Measurements from ENCODE around the gene ENTPD2. TPM values are rescaled to one million over a fixed set of nuclear protein-coding genes. Genes with fewer than 3 reads are reported as not detected.
A peak's percentile ranks its signal among the peaks of the same experiment; 100 is the strongest.

The ENTPD2 gene
- total RNA-seq, 4 donors from 2014 or later = 10.1 to 14.7 (median 12.1) TPM

DNA sequence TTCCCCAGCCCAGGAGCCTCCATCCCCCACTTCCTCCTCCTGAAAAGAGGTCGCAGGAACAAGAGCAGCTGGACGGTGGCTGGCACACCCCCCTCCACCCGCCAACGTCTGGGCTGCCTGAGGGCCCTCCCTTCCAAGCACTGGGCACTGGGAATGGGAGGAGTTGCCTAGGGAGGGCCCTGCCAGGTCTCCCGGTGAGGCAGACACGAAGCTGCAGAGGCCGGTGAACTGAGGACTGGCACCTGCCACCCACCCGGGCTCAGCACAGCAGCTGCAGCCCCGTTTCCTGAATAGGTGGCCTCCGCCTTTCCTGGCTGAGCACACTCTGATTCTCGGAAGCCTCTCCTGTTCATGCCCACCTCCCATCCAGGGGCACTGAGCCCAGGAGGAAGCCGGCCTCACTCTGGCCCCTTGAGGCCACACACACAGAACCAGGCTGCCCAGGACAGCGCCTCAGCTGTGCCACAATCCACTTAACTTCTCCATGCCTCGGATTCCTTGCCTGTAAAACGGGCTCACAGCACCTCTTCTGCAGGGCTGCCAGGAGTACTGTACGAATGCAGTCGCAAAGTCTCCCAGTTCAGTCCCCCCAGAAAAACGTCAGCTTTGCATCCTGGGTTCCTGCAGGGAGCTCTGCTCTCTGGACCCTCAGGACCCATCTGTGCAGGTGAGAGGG, 9.2 kb downstream of the ENTPD2 start:
- peak overlapping the region; percentile 28 for H3K4me3 ChIP-seq (ENCODE audit: low read depth, poor library complexity, severe bottlenecking)
- 20% methylated on average over 17 of the region's 18 CpGs for WGBS, 2 donors
- intact Hi-C loops (cut with DNase I; ENCODE audit: low total_unique reads) = no loop called here
- no peak for DNase-seq (ENCODE audit: low spot score in 2 of 2)
- TF ChIP-seq, protein P1, sequence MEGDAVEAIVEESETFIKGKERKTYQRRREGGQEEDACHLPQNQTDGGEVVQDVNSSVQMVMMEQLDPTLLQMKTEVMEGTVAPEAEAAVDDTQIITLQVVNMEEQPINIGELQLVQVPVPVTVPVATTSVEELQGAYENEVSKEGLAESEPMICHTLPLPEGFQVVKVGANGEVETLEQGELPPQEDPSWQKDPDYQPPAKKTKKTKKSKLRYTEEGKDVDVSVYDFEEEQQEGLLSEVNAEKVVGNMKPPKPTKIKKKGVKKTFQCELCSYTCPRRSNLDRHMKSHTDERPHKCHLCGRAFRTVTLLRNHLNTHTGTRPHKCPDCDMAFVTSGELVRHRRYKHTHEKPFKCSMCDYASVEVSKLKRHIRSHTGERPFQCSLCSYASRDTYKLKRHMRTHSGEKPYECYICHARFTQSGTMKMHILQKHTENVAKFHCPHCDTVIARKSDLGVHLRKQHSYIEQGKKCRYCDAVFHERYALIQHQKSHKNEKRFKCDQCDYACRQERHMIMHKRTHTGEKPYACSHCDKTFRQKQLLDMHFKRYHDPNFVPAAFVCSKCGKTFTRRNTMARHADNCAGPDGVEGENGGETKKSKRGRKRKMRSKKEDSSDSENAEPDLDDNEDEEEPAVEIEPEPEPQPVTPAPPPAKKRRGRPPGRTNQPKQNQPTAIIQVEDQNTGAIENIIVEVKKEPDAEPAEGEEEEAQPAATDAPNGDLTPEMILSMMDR (IDR thresholded peaks at IDR 0.05) = no peak
- TF ChIP-seq POLR2A (IDR thresholded peaks at IDR 0.05) = no peak

DNA sequence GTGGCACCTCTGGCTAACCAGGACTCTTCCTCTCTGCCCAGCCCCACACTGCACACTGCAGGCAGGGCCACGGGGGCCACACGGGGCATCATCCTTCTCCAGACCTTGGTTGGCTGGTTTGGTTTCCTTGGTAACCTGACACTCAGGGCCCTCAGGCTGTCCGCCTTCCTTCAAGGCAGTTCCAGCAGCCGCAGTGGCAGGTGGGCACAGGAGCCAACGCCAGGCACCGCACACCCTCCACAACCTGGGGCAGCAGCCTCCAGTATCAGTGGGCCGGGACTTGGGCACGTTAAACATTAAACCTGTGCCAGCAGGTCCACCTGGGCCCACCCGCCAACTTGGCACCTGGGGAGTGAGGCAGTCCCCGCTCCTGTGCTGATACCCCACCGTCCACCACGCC, 9.8 kb downstream of the ENTPD2 start:
- intact Hi-C loops (cut with DNase I; ENCODE audit: low total_unique reads) = no loop called here
- TF ChIP-seq, protein P1 (IDR thresholded peaks at IDR 0.05) = no peak
- TF ChIP-seq POLR2A (IDR thresholded peaks at IDR 0.05) = no peak
- 41 to 74% methylated on average over 8 to 11 of the region's 12 CpGs for WGBS, 2 donors
- no peak for DNase-seq (ENCODE audit: low spot score in 2 of 2)
- no peak overlapping the region for H3K4me3 ChIP-seq (ENCODE audit: low read depth, poor library complexity, severe bottlenecking)

DNA sequence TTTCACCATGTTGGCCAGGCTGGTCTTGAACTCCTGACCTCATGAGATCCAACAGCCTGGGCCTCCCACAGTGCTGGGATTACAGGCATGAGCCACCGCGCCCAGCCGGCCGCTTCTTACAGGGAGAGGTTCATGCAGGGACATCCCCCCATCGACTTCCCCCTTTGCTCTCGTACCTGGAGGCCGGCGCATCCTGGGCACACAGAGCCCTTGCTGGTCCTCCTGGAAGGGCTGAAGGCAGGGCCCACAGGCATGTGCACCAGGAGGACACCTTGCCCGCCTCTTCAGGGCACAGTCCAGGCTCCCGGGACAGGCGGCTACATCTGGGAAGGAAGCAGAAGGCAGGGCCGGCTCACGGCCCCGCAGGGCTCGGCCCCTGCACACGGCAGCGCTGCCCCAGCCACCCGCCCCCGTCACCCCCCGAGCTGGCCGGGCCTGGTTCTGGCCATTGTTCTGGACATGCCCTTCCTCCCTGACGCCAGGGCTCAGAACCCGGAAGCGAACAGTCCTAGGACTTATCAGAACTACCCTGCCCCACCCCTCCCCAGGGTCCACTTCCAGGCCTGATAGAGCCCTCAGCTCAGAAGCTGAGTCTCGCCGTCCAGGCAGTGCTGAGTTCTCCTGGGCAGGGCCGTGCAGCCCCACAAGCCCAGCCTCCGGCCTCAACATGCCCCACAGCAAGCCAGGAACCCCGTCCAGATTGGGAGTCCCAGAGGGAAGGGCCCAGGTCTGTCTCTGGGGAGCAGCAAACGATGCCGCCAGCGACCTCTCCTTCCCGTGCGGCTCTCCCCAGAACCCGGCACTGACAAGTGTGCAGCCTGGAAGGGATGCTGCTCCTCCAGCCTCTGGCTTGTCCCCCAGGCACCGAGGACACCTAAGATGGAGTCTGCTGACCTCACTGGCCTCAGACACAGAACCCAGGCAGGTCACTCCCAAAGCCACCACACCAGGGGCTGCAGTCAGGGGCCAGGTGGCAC, 10.8 kb downstream of the ENTPD2 start:
- no peak for DNase-seq (ENCODE audit: low spot score in 2 of 2)
- no peak overlapping the region for H3K4me3 ChIP-seq (ENCODE audit: low read depth, poor library complexity, severe bottlenecking)

DNA sequence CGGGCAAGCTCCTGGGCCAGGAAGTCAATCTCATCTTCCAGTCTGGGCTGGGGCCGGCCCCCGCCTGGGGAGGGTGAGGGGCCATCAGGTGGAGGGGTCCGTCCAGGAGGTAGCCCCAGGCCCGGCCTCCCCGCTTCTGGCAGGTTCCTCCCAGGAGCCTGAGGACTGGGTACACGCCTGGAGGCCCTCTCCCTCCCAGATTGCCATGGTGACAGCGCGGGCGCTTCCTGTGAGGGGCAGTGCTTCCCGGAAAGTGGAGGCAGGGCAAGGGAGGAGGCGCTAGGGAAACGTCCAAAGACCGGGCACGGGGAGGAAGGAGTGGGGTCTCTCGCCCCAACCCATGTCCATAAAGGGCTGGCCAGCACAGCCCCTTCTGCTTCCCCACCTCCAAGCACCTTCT, 12.7 kb downstream of the ENTPD2 start:
- no peak for DNase-seq (ENCODE audit: low spot score in 2 of 2)
- TF ChIP-seq, protein P1 (IDR thresholded peaks at IDR 0.05) = no peak
- no peak for TF ChIP-seq POLR2A (IDR thresholded peaks at IDR 0.05)

More for the DNA sequence above, 10.8 kb downstream of the ENTPD2 start:
- WGBS, 2 donors = 63 to 81% methylated on average over 19 to 32 of the region's 36 CpGs
- TF ChIP-seq, protein P1 (IDR thresholded peaks at IDR 0.05) = no peak
- no peak for TF ChIP-seq POLR2A (IDR thresholded peaks at IDR 0.05)
- intact Hi-C loops (cut with DNase I; ENCODE audit: low total_unique reads) = no loop called here

DNA sequence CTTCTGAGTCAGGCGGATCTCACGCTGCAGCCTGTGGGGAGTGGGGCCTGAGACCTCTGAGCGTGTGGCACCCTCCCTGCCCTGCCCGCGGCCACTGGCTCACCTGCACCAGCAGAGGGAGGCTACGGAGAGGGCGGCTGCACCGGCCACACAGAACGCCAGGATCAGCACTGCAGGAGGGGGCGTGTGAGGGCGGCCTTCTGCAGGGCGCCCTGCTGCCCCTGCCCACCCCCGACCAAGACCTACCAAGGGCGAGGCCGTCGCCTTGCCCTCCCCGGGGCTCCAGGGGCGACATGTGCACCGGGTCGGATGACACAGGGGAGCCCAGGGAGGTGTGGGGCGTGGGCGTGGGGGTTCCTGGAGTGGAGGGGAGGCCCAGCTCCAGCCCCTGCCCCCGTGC, 13.3 kb downstream of the ENTPD2 start:
- DNase-seq (ENCODE audit: low spot score in 2 of 2) = no peak
- intact Hi-C loops (cut with DNase I; ENCODE audit: low total_unique reads) = no loop called here
- WGBS, 2 donors = 89 to 97% methylated on average over 3 to 6 of the region's 23 CpGs
- H3K4me3 ChIP-seq (ENCODE audit: low read depth, poor library complexity, severe bottlenecking) = no peak overlapping the region
- no peak for TF ChIP-seq POLR2A (IDR thresholded peaks at IDR 0.05)
- TF ChIP-seq, protein P1 (IDR thresholded peaks at IDR 0.05) = no peak

More for the DNA sequence above, 12.7 kb downstream of the ENTPD2 start:
- no peak overlapping the region for H3K4me3 ChIP-seq (ENCODE audit: low read depth, poor library complexity, severe bottlenecking)
- 60 to 68% methylated on average over 15 to 16 of the region's 16 CpGs for WGBS, 2 donors
- intact Hi-C loops (cut with DNase I; ENCODE audit: low total_unique reads) = no loop called here
